ENCODE measurements around the gene RYR2.

RYR2 gene

DNA sequence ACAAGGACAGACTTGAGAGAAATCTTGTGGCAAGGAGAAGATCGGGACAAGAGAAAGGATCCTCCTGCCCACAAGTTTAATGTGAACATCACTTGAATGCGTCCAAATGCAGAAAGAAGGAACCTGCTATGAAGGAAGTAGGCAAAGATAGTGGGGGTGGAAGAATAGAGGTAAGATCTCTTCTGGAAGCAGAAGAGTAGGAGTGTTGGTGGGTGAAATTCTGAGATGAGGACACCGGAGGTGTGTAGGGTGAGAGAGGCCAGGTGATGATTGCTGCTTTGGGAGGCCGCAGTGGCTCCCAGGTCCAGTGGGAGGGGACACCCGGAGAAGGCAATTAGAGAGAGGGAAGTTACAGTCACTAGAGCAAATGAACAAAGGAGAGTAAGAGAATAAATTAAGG, 6.8 kb downstream of the RYR2 start:
- DNase-seq (ENCODE audit: low read depth in 2 of 2) = no peak
- H3K4me3 ChIP-seq (replicated peaks in 1 of 2; ENCODE audit: low read depth in 2 of 2, low read length in 2 of 2) = no peak overlapping the region
- TF ChIP-seq, protein P1, sequence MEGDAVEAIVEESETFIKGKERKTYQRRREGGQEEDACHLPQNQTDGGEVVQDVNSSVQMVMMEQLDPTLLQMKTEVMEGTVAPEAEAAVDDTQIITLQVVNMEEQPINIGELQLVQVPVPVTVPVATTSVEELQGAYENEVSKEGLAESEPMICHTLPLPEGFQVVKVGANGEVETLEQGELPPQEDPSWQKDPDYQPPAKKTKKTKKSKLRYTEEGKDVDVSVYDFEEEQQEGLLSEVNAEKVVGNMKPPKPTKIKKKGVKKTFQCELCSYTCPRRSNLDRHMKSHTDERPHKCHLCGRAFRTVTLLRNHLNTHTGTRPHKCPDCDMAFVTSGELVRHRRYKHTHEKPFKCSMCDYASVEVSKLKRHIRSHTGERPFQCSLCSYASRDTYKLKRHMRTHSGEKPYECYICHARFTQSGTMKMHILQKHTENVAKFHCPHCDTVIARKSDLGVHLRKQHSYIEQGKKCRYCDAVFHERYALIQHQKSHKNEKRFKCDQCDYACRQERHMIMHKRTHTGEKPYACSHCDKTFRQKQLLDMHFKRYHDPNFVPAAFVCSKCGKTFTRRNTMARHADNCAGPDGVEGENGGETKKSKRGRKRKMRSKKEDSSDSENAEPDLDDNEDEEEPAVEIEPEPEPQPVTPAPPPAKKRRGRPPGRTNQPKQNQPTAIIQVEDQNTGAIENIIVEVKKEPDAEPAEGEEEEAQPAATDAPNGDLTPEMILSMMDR (IDR thresholded peaks at IDR 0.05; ENCODE audit: low read depth, low read length) = no peak

DNA sequence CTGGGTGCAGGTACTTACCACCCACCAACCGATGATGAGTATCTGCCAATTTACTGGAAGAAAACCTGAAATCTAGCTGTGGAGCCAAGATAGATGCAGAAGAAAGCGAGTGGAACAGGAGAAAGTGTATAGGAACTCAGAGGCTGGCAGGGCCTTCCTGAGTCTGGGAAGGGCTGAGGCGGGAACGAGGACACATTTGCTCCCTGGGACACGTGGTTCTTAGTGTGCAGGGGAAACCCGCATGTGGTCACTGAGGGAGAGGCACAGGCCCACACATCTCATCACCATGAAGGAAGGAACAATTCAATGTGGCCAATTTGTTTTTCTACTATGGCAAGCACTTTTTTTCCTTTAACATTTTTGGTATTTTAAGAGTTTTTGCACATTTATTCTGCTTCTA, 8.2 kb downstream of the RYR2 start:
- H3K4me3 ChIP-seq (replicated peaks in 1 of 2; ENCODE audit: low read depth in 2 of 2, low read length in 2 of 2) = no peak overlapping the region
- DNase-seq (ENCODE audit: low read depth in 2 of 2) = no peak
- TF ChIP-seq, protein P1 (IDR thresholded peaks at IDR 0.05; ENCODE audit: low read depth, low read length) = no peak

DNA sequence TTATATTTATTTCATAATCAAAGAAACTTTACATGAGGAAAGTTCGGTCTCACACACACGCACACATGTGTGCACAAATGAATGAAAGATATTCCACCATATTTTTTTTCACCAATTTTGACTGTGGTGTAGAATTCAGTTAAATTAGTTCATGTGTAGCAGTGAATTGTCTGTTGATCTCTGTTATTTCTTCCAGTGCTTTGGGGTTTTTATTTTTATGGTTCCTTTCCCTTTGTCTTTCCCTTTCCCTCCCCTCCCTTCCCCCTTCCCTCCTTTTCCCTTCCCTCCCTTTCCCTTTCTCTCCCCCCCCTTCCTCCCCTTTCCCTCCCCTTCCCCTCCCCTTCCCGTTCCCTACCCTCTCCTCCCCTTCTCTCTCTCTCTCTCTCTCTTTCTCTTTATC, 8.9 kb downstream of the RYR2 start:
- H3K4me3 ChIP-seq (replicated peaks in 1 of 2; ENCODE audit: low read depth in 2 of 2, low read length in 2 of 2) = no peak overlapping the region
- TF ChIP-seq, protein P1 (IDR thresholded peaks at IDR 0.05; ENCODE audit: low read depth, low read length) = no peak
- no peak for DNase-seq (ENCODE audit: low read depth in 2 of 2)

DNA sequence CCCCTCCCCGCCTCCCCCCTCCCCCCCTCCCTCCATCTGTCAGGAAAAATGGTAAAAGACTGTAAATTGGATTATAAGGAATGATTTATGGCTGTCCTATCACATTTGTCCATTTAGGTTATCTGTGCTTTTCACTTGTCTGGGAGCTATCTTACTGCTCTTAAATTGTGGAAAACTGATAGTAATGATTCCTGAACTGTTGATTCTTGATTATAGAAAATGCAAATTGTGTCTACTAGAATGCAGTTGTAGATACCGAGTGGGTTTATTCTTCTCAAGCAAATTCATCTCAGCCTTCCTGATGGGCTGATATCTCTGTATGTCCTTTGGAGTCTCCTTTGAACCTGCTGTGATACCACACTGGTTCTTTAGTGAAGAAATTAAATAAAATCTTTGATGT, 12.3 kb downstream of the RYR2 start:
- TF ChIP-seq, protein P1 (IDR thresholded peaks at IDR 0.05; ENCODE audit: low read depth, low read length) = no peak
- H3K4me3 ChIP-seq (replicated peaks in 1 of 2; ENCODE audit: low read depth in 2 of 2, low read length in 2 of 2) = no peak overlapping the region
- DNase-seq (ENCODE audit: low read depth in 2 of 2) = no peak

DNA sequence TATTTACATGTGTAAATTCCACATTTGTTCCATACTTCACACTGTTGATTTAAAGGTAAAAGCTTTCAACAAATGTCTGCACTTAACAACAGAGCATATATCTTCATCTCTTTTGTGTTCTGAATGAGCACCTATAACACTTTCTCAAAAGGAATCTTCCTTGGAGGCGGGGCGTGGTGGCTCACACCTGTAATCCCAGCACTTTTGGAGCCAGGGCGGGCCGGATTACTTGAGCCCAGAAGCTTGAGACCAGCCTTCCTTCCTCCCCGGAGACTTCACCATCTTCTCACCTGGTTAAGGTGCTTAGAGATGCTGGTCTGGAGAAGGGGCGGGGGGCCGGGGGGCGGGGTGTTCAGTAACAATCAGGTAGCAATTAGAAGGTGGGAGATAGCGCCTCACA, 16.5 kb downstream of the RYR2 start:
- H3K4me3 ChIP-seq (replicated peaks in 1 of 2; ENCODE audit: low read depth in 2 of 2, low read length in 2 of 2) = no peak overlapping the region
- TF ChIP-seq, protein P1 (IDR thresholded peaks at IDR 0.05; ENCODE audit: low read depth, low read length) = no peak
- no peak for DNase-seq (ENCODE audit: low read depth in 2 of 2)

DNA sequence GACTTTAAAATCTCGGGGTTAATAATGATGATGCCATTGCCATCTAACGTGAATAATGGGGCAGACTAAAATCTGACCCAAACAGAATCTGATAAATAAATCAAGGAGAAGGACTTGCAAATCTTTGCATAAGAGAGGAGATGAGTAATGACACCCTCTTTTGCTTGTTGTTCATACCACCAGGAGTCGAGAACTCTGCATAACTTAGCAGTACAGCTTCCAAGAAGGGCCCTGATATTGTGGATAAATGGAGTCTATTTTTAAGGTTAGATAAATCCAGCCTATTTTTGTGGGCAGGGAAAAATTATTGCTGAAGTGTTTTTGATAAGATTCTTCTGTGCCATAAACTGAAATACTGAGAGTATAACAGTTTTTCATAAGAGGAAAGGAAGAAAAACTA, 17.3 kb downstream of the RYR2 start:
- H3K4me3 ChIP-seq (replicated peaks in 1 of 2; ENCODE audit: low read depth in 2 of 2, low read length in 2 of 2) = no peak overlapping the region
- no peak for DNase-seq (ENCODE audit: low read depth in 2 of 2)
- TF ChIP-seq, protein P1 (IDR thresholded peaks at IDR 0.05; ENCODE audit: low read depth, low read length) = no peak

DNA sequence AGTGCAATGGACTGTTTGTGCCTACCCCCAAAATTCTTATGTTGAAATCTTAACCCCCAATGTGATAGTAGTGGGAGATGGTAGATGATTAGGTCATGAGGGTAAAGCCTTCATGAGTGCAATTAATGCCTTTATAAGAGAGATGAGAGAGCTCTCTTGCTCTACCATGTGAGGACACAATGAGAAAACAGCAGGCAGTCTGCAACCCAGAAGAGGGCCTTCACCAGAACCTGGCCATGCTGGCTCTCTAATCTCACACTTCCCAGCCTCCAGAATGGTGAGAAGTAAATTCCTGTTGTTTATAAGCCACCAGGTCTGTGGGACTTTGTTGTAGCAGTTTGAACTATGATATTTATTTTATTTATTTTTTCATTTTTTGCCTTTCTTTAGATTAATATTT, 21.0 kb downstream of the RYR2 start:
- no peak for DNase-seq (ENCODE audit: low read depth in 2 of 2)
- TF ChIP-seq, protein P1 (IDR thresholded peaks at IDR 0.05; ENCODE audit: low read depth, low read length) = no peak

More for the DNA sequence above, 21.0 kb downstream of the RYR2 start:
- no peak overlapping the region for H3K4me3 ChIP-seq (replicated peaks in 1 of 2; ENCODE audit: low read depth in 2 of 2, low read length in 2 of 2)

Data from cardiac fibroblast (primary cell).